ENCODE measurements around the gene NEBL.

DNA sequence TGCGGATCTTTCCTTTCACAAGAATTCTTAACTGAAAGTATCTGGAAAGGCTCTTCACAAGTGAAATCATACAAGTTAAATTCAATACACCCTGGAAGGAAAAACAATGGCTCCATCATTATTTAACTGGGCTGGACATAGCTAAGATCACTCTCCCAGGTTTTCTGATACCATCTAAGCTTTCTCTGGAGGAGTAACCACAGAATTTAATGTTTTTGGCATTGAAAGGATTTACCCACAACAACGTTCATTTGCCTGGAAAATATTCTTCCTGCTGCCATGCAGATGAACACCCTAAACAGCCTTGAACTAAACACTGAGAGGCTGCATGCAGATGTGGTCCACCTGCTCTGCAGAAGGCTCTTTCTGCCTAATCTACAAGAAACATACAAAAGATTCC, 4.3 kb downstream of the NEBL start:
- TF ChIP-seq, protein P1, sequence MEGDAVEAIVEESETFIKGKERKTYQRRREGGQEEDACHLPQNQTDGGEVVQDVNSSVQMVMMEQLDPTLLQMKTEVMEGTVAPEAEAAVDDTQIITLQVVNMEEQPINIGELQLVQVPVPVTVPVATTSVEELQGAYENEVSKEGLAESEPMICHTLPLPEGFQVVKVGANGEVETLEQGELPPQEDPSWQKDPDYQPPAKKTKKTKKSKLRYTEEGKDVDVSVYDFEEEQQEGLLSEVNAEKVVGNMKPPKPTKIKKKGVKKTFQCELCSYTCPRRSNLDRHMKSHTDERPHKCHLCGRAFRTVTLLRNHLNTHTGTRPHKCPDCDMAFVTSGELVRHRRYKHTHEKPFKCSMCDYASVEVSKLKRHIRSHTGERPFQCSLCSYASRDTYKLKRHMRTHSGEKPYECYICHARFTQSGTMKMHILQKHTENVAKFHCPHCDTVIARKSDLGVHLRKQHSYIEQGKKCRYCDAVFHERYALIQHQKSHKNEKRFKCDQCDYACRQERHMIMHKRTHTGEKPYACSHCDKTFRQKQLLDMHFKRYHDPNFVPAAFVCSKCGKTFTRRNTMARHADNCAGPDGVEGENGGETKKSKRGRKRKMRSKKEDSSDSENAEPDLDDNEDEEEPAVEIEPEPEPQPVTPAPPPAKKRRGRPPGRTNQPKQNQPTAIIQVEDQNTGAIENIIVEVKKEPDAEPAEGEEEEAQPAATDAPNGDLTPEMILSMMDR (IDR thresholded peaks at IDR 0.05; ENCODE audit: low read depth, low read length) = no peak
- TF ChIP-seq EZH2phosphoT487 (IDR thresholded peaks at IDR 0.05; ENCODE audit: low read depth) = no peak
